Hypothalamus (tissue), 51 donors: ENCODE measurements around the gene RABGAP1L.
"Not testable (repeated sequence)": the region's sequence is repeated elsewhere in the genome, so short reads cannot be mapped to it uniquely, and the experiment has no call there.

Experiments
- DNase-seq, 51 donors: peaks; one replicate each; lab custom pipeline; 2025; lab: John Stamatoyannopoulos, UW

RABGAP1L gene

DNA sequence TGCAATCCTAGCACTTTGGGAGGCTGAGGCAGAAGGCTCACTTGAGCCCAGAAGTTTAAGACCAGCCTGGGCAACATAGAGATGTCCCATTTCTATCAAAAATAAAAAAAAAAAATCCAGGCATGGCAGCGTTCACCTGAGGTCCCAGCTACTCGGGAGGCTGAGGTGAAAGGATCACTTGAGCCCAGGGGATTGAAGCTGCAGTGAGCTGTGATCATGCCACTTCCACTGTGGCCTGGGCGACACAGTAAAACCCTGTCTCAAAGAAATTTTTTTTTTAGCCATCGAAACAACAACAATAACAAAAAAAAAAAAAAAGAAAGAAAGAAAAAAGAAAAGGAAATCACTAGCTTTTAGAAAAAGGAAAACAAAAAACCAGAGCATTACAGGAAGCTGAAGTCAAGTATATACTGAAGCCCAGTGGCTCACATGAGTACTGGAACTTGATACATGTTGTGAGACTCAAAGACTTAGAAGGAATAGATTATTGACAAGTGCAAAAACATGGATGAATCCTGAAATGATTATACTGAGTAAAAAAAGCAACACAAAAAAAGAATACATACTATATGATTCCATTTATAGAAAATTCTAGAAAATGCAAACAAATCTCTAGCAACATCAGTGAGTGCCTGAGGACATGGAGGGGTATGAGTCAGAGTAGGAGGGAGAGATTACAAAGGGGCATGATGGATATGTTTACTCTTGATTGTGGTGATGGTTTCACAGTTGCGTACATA is 6.1 kb upstream of the RABGAP1L start:
- no peak for DNase-seq

DNA sequence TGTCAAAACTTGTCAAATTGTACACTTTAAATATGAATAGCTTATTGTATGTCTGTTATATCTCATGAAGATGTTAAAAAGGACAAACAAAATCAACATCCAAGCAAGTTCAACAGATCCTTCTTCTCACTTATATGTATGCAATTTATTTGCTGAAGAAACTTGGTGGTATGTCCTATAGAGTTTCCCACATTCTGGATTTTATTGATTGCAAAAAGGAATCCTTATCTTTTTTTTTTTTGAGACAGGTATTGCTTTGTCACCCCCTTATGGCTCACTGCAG is 5.6 kb upstream of the RABGAP1L start:
- no peak for DNase-seq

DNA sequence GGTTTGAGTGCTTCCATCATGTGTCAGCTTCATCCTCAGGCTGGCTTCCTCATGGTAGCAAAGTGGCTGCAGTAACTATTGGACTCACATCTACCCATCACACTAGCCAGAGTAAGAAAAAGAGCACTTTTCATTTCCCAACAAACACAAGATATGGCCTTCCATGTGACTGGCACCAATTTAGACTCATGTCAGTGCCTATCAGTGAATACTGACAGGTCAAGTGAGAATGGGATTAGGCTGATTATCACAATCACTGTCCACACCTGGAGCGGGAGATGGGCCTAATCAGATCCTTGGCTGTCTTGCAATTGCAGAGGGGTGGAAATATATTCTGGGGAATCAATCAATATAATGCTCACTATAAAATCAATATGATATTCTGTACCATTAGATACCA is 2.9 kb upstream of the RABGAP1L start:
- DNase-seq: no peak

DNA sequence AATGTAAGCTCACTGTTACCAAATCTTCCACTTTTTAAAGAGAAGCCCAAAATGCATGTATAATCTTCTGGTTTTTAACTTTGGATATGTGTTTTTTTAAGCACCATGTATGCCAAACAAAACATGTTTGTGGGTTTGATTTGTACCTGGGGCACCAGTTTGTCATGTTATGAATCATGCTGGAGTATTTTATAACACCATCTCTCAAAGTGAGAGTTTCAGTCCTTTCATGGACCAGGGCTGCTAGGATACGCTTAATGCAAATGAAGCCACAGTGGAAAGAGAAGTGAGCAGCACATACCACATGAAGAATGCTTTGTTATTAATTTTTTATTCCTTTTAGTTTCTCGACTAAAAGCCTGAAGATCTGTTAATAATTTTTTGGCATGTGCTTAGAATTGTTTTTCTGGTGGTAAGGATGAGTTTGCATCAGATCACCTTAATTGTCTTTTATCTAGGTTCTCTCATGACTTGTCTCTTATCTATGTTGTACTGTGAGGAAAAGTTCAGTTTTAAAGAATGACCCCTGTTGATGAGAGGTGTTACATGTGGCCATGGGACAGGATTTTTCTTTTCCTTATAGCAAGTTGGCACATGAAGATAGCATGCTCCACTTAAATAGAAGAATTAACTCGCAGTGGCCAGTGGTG is 2.0 kb upstream of the RABGAP1L start:
- no peak for DNase-seq

DNA sequence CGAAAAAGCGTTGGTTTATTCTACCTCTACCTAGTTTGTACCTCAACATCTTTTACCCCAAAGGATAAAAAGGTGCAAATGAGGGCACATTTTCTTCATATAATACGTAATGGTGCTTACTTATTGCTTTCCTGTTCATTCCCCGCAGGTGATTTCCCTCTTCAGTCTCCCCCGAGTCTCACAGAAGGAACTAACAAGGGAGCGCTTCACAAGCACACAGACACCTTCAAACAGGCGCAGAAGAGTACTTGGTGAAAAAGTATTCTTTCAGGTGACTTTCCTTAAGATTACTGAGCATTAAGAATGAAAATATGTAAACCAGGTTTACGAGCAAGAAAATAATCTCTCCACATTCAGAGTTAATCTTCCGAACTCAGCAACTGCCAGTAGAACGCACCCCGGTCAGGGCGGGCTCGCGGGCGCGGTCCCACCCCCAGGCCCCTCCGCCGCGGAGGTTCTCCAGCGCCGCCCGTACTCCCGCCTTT is 511 bp upstream of the RABGAP1L start:
- DNase-seq: no peak

DNA sequence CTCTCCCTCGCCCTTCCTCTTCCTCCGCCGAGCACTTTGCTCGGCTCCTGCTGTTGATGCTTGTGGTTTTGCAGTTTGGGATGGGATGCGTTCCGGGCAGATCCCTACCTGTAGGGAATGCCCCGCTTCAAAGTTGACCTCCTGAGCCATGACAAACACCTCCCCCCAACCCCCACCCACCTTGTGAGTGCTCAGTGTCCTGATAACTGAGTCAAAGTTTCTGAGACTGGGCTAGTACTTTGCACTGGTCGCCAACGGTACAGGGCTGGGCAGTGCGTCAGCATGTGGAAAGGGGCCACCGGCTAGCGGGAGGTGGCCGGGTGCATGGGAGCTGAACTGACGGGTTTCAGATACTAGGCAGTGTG is 771 bp downstream of the RABGAP1L start:
- DNase-seq: peak in 33 of 51 donors; percentile 1 to 55 (median 21)

DNA sequence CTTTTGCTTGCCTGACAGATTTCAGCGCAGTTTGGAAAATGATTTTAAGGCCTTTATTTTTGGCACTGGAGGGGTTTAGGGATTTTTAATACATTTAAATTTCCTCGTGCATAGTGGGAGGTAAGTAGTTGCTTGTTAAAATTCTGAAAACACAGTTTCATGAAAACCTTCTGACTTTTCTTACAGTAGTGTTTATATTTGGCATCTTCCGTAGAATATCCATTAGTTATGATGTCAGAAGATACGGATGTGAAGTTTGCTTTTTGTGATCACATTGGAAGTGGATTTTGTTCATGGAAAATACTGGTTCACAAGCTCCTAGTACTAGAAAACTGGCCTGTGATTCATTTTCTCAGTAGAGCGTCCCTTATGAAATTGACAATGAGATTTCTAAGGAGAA is 1.3 kb downstream of the RABGAP1L start:
- DNase-seq: no peak

DNA sequence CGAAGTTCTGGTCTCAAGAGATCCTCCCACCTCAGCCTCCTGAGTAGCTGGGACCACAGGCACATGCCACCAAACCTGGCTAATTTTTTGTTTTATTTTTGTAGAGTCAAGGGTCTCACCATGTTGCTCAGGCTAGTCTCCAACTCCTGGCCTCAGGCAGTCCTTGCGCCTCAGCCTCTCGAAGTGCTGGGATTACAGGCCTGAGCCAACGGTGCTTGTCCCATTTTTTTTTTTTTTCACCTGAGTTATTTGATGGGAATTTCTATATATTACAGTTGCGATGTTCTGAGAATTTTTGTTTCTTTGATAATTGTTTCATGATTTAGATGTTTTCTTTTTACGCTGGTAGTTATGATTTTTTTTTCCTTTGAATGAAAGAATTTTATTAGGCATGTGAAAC is 2.5 kb downstream of the RABGAP1L start:
- no peak for DNase-seq

DNA sequence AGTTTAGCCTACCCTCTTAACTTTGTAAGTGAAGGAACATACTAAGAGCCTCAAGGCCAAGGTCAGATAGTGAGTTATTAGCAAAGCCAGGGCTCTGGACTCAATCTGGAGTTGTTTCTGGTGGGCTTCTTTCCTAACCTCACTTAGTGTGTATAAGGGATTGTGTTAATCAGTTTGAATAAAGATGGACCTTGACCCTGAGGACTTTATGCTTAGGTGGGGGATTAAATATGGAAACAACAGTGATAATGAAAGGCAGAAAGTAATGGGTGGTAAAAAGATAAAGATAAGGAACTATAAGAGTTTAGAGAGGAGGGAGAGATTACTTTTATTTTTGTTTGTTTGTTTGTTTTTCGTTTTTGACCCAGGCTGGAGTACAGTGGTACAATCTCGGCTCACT is 5.5 kb downstream of the RABGAP1L start:
- no peak for DNase-seq

DNA sequence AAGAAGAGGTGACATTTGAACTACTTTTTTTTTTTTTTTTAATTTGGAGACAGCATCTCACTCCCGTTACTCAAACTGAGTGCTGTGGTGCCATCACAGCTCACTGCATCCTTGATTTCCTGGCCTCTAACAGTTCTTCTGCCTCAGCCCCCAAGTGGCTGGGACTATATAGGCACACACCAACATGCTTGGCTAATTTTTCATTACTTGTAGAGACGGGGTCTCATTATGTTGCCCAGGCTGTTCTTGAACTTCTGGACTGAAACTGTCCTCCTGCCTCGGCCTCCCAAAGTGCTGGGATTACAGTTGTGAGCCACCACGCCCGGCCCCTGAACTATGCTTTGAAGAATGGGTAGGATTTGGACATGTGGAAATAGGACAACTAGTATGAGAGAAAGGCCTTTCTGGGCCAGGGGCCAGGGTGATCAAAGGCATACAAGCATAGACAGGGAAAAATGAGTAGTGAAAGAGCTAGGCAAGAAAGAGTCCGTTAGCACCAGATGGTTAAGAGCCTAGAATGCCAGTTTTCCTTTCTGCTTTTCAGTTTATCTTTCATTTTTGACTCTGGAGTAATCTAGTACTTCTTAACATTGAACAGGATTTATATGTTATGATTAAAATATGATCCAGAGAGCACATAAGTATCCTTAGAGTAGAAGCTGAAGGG is 6.3 kb downstream of the RABGAP1L start:
- peak in 8 of 51 donors; percentile 0 to 6 (median 1) for DNase-seq

DNA sequence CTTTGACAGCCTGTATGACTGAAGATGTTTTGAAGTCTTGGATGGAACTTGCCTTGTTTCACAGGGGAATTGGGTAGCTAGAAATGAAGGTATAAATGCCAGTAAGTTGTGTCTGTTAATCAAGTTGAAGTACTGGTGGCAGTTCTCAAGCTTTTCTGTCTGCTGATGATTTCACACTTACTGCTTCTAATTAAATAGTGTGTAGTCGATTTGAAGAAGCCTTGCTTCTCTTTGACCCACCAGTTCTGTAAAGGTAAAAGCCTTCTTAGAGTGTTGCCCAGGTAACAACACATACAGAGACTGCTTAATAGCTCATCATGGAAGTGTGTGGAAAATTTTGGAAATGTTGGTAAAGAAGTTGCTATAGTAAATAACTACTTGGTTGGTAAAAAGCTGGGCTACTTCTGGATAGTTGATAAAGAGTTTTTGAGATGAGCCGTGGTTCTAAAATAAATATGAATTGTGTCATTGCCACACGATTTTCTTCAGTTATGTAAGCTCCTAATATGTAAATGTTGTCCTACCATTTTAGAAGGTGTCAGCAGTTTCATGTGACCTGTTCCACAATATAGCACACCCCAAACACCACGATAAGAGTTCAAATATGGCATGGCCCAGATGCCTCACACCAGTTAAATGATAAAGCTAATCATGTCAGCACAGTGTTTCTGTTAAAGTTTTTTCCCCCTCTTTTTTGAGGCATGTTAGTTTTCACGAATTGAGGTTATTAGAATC is 7.4 kb downstream of the RABGAP1L start:
- DNase-seq: no peak

DNA sequence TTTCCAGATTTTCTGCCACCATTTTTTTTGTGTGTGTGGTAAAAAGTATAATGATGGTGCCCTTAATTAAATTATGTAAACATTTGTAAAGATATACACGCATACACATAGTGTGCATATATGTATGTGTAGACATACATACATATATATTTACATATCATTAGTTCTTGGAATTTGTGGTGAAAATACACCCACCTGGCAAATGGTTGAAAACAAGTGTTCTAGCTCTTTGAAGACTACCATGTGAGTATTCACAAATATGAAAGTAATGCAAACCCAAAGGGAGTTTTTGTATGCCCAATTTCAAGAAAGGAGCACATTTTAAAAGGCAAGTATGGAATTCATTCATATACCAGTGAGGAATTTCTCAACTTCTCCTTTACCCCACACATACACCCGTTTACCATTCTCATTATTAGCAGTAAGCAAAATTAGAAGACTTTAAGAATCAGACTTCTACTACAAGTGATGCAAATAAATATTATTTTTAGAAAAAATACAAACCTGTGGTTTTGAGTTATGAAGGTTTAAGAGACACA is 8.0 kb downstream of the RABGAP1L start:
- no peak for DNase-seq

DNA sequence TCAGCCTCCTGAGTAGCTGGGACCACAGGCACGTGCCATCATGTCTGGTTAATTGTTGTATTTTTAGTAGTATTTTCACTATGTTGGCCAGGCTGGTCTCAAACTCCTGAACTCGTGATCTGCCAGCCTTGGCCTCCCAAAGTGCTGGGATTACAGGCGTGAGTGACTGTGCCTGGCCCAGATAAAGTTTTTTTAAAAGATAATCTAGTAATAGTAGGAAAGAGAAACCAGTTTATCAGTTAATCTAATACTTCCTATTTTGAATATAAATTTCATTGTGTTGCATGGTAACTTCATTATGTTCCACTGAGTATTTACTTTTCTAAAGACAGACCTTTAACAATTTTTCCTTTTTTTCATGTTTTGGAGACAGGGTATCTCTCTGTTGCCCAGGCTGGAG is 10.0 kb downstream of the RABGAP1L start:
- DNase-seq: no peak

DNA sequence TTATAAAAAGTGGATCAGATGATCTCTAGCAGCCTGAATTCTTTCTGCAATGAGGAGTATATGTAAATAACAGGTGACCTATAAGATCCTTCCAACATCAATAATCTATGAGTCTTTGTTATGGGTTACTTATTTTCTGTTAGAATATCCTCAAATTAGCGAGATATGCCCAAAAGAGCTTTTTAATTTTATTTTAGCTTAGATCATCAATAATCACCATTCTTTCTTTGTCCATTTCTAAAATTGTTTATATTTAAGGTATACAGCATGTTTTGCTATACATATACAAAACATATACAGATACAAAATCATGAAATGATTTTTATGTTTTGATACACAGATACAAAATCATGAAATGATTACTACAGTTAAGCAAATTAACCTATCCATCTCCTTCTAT is 11.8 kb downstream of the RABGAP1L start:
- DNase-seq: no peak

DNA sequence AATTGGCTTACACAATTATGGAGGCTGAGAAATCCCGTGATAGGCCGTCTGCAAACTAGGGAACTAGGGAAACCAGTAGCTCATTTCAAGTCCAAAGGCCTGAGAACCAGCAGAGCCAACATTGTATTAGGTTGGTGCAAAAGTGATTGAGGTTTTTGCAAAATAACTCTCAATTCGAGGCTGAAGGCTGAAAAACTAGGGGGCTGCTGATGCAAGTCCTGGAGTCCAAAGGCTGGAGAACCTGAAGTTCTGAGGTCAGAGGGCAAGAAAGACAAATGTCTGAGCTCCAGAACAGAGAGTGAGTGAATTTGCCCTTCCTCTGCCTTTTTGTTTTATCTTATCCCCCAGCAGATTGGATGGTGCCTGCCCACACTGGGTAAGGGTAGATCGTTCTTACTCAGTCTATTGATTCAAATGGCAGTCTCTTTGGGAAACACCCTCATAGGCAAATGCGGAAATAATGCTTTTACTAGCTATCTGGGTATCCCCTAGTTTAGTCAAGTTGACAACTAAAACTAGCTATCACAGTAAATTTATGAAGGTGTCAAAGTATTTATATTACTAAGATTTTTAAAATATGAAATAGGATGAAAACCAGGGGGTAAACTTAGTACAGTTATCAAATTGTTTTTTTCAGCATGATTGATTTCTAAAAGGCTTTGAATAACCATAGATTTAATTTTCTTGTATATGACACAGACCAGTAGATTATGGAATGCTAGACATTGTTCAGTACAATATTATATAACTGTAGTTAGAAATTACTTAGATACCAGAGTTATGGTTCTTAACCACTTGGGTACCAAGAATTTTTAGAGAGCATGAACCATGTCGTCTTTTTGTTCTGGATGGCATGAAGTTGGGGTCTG is 15.4 kb downstream of the RABGAP1L start:
- no peak for DNase-seq

DNA sequence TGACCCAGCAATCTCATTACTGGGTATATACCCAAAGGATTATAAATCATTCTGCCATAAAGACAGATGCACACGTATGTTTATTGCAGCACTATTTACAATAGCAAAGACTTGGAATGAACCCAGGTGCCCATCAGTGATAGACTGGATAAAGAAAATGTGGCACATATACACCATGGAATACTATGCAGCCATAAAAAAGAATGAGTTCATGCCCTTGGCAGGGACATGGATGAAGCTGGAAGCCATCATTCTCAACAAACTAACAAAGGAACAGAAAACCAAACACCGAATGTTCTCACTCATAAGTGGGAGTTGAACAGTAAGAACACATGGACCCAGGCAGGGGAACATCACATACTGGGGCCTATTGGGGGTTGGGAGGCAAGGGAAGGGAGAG is 19.1 kb downstream of the RABGAP1L start:
- not testable (repeated sequence) for DNase-seq

DNA sequence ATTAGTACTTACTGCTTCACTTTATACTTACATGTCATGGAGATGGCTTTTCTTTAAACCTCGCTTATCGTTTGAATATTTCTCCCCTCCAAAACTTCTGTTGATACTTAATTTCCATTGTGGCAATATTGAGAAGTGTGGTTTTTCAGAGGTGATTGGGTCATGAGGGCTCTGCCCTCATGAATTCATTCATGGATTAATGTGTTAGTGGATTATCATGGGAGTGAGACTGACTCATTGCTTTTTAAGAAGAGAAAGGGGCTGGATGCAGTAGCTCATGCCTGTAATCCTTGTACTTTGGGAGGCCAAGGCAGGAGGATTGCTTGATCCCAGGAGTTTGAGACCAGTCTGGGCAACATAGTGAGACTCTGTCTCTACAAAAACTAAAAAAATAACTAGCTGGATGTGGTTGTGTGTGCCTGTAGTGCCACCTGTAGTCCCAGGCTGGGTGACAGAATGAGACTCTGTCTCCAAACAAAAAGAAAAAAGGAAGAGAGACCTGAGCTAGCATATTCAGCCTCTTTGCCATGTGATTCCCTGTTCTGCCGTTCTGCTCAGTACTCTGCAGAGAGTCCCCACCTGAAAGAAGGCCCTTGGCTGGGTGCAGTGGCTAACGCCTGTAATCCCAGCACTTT is 30.2 kb downstream of the RABGAP1L start:
- no peak for DNase-seq

DNA sequence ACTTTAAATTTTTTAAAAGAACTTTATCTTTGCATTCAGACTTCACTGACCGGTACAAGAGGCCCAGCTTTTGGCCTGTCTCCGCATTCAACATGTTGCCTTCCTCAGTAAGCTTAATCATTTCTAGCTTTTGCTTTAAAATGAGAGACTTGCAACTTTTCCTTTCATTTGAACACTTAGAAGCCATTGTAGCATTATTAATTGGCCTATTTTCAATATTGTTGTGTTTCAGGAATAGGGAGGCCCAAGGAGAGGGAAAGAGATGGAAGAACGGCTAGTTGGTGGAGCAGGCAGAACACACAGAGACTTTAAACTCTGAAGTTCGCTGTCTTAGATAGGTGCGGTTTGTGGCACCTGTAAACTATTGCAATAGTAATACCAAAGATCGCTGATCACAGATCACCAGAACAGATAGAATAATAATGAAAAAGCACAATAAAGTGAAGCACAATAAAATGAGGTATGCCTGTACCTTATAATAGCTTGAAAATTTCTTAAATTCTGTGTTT is 31.4 kb downstream of the RABGAP1L start:
- no peak for DNase-seq

DNA sequence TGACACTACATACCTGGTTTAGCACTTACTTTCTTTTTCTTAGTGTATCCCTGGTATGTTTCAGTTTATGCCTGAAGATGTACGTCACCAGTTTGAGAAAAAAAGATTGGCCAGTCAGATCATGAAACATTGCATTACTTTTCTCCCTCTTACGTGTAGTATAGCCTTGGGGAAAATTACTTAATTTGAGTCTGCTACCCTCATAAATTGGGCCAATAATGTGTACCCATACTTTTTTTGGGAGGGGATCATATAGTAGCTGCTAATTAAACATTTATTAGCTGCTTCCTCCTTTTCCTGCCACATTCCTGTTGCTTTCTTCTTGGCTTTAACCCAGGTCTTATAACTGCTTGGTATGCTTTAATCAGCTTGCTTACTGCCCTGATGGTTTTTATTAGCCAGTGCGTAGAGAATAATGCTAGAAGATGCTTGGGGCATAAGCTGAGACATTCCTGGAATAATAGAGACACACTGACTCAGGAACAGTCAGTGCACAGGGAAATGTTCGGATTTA is 32.1 kb downstream of the RABGAP1L start:
- DNase-seq: no peak
